Measurements from ENCODE around the gene WDR91.
A peak's percentile ranks its signal among the peaks of the same experiment; 100 is the strongest.
"Not testable (repeated sequence)": the region's sequence is repeated elsewhere in the genome, so short reads cannot be mapped to it uniquely, and the experiment has no call there.

WDR91 gene

DNA sequence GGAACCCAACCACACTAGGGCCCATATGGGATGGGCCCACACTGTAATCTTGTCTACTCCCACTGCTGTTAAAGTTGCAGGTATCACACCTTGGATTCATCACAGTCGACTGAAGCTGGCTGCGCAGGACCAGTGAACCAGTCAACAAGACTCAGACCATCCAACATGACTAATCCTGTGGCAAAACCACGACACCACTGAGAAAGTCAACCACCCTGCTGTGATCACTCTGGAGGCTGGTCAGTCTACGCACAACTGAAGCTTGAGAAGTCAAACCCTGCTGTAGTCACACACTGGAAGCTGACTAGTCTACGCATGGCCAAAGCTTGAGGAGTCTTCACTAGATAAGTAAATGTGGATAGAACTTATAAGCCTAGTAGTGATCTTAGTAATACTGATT lies 31.2 kb downstream of the WDR91 start:
- DNase-seq (ENCODE audit: low read depth in 4 of 4, low spot score in 1 of 4): no peak

DNA sequence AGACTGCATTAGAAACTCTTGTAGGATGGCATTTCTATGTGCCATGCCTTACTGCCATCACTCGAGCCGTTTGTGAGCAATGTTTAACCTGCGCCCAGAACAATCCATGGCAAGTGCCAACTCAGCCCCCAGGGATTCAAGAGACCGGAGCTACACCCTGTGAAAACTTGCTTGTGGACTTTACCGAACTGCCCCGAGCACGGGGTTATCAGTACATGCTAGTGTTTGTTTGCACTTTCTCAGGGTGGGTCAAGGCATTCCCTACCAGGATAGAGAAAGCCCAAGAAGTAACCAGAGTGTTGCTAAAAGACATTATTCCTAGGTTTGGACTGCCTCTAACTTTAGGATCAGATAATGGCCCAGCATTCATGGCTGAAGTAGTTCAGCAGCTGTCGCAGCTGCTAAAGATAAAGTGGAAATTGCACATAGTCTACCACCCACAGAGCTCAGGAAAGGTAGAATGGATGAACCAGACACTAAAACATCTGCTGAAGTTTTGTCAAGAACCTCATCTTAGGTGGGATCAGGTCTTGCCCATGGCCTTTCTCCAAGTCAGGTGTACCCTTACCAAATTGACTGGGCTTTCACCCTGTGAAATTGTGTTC lies 31.9 kb downstream of the WDR91 start:
- DNase-seq (ENCODE audit: low read depth in 4 of 4, low spot score in 1 of 4): no peak

DNA sequence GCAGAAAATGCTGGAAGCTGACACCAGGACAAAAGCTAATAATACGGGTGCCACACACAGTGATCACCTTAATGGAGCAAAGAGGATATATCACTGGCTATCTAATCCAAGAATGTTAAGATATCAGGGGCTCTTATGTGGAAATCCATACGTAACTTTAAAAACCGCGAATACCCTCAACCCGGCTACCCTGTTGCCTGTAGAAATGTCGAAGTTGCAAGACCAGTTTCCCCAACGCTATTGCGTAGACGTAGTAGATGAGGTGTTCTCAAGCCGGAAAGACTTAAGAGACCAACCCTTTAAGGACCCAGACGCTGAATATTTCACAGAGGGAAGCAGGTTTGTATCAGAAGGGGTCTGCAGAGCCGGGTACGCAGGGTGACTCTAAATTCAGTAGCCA lies 33.0 kb downstream of the WDR91 start:
- no peak for DNase-seq (ENCODE audit: low read depth in 4 of 4, low spot score in 1 of 4)

DNA sequence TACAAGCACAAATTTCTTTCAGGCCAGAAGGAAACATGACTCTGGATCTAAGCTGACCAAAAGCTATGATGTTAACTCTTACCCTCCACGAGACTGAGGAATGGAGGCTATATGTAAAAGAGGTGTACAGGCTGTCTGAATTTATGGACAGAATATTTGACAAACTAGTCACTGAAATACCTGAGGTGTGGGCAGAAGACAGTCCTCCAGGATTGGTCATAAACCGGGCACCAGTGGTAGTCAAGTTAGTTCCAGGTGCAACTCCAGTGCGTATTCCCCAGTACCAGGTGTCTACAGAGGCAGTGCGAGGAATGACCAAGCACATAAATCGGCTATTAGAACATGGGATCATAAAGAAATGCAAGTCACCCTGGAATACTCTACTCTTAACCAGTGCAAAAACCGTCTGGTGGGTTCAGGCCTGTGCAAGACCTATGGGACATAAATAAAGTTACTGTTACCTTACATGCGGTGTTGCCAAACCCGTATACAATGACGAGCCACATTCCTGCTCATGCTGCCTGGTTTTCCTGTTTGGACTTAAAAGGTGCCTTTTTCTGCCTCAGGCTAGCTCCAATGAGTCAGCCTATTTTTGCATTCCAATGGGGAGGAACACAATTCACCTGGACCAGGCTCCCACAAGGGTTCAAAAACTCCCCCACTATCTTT lies 34.2 kb downstream of the WDR91 start:
- DNase-seq (ENCODE audit: low read depth in 4 of 4, low spot score in 1 of 4): no peak

DNA sequence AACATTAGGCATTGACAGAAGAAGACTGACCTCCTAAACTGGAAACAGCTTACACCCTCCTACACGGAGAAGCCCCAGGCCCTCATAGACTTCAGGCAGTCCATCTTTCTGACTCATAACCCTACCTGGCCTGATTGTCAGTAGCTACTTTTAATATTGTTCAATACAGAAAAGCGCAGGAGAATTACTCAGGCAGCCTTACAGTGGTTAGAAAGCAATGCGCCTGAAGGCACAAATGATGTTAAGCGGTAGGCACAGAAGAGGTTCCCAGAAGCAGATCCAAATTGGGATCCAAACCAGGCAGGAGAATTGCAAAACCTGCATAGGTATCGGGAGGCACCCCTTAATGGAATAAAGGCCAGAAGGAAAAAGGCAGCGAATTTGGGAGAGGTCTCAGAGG lies 35.4 kb downstream of the WDR91 start:
- DNase-seq (ENCODE audit: low read depth in 4 of 4, low spot score in 1 of 4): no peak

DNA sequence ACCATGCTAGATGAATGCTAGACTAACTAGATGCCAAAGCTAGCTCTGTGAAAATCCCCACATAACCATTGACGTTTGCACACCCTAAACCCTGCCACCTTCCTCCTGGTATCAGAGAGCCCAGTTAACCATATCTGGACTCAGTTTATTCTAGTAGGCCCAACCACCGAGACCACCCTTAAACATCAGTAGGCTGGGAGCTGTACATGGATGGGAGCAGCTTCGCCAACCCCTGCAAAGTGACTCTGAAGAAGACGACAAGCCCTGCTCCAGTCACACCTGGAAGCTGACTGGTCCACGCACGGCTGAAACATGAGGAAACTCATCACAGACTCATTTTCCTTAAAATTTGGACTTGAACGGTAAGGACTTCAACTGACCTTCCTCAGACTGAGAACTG lies 36.4 kb downstream of the WDR91 start:
- no peak for DNase-seq (ENCODE audit: low read depth in 4 of 4, low spot score in 1 of 4)

DNA sequence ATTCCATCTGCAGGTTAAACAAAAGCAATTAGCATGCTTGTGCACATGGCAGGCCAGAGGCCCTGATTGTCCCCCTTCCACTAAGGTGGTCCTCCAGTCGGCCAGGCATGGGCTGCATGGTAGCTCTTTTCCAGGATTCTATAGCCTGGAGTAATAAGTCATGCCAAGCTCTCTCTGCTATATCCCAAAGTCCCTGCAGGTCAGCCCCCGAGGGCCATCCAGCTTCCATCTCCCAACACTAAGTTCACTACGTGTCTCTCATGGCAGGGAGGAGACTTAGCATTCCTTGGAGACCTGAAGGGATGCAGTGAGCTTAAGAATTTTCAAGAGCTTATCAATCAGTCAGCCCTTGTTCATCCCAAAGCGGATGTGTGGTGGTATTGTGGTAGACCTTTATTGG lies 37.4 kb downstream of the WDR91 start:
- DNase-seq (ENCODE audit: low read depth in 4 of 4, low spot score in 1 of 4): not testable (repeated sequence)

DNA sequence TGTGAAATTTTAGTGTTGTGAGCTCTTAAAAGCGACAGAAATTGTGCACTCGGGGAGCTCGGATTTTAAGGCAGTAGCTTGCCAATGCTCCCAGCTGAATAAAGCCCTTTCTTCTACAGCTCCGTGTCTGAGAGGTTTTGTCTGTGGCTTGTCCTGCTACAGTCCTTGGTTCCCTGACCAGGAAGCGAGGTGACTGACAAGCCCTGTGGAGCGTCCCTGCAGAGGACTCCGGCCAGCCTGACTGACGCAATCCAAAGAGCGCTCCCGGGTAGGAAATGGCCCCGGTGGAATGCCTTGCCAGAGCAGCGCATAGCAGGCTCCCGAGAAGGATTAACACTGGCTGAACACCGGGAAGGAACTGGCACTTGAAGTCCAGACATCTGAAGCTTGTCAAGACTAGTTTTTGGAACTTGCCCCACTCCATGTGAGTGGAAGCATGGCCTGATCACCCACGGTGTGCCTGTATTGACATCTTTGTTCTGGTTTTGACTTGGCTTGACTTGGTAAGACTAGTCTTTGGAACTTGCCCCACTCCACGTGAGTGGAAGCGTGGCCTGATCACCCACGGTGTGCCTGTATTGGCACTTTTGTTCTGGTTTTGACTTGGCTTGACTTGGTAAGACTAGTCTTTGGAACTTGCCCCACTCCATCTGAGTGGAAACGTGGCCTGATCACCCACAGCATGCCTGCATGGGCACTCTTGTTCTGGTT lies 39.6 kb downstream of the WDR91 start:
- DNase-seq (ENCODE audit: low read depth in 4 of 4, low spot score in 1 of 4): not testable (repeated sequence)

DNA sequence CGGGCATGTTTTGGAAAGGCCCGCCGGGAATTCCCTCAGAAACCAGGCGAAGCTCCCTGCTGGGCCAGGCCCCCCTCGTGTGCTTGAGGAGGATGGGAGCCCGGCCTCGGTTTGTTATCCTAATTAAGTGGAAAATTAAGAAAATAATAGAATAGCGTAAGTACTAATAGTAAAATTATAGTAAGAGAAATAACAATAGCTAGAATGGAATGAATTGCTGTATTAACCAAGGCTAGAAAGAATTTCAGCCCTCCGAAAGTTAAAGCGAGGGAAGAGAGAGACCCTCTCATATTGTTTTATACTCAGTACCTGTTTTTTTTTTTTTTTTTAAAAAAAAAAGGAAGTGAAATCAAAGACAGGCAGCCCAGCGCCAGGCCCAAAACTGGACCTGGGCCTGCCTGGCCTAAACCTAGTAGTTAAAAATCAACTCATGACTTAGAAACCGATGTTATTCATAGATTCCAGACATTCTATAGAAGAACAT lies 40.3 kb downstream of the WDR91 start:
- not testable (repeated sequence) for DNase-seq (ENCODE audit: low read depth in 4 of 4, low spot score in 1 of 4)

DNA sequence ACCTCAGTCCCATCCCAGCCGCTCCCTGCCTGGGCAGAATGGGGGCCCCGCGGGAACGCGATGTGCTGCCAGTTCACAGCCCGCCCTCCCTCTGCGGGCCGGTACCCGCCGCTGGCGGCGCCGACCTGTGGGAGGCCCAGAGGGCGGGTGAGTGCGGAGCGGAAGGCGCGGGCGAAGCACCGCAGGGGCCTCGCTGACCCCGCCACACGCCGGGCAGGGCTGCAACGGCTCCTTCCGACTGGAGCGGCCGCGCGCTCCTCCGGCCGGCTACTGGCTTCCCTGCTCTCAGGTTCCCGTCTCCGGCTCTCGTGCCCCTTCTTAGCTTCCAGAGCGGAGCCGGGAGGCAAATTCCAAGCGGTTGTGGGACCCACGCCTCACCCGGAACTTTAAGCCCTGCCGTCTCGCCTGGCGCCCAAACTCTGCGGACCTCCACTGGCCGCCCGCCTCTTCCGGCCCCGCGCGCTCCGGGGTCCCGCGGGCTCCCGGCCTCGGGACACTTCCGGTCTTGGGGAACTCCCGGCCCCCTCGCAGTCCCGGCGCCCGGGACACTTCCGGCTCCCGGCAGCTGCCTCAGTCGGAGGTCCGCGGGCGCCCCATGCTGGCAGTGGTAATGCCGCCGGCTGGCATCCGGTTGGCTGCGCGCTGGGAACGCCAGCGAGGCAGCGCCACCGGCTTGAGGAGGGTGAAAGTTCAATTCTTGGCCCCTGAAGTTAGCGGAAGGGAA lies 40.9 kb downstream of the WDR91 start, which contains the start of gene CYREN:
Gene CYREN, minus strand, starts transcription at position 434 of the 724 bp plus-strand sequence. CDS start 1,785 bp downstream, outside the sequence.
- DNase-seq (ENCODE audit: low read depth in 4 of 4, low spot score in 1 of 4): peak; percentile 74 to 92 (median 84)

DNA sequence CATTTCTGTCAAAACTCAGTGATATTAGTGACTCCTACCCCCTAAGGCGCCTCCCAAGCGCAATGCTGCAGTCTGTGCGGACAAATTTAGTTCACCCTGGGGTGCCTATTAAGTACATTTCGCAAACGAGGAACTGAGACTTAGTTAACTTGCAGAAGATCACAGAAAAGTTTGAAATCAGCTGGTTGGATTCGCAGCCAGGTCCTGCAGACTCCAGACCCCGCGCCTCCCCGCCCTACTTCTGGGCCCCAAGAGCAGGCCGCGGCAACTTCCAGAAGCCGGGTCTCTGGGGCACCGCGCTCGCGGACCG lies 41.4 kb downstream of the WDR91 start:
- DNase-seq (ENCODE audit: low read depth in 4 of 4, low spot score in 1 of 4): no peak

DNA sequence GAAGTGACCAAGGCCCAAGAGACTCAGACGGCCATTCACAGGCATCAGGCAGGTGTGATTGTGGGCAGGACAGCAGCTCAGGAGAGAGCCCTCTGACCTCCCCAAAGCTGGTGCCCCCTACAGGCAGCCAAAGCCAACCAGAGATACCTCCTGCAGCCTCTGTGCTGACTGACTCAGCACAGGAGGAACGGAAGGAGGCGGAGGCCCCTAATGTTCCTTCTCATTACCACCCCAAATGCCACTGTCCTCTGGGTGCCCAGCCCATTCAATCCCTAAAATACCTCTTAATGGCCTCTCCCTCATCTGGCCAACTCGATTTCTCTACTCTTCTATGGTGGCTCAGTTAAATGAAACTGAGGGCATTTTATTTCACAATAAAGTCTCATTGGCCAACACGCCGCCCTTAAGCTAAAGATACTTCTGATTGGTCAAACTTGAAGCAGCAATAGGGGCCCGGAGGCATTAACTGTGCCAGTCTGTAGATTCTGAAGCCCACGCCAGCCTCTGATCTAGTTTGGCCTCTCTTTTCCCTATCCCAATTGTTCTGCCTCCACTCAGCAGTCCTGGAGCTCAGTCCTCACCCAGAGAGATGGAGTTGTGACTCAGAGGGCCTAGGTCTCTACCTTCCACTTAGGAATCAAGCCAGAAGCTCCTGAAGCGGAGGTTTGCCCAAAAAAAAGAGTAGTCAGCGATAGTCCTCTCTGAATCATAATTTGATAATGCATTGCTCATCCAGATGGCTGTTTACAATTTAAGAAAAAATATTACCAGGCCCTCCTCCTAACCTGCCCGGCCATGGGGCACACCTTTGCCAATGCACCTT lies 42.0 kb downstream of the WDR91 start:
- peak in 2 of 4 experiments; percentile 29 to 49 for DNase-seq (ENCODE audit: low read depth in 4 of 4, low spot score in 1 of 4)

DNA sequence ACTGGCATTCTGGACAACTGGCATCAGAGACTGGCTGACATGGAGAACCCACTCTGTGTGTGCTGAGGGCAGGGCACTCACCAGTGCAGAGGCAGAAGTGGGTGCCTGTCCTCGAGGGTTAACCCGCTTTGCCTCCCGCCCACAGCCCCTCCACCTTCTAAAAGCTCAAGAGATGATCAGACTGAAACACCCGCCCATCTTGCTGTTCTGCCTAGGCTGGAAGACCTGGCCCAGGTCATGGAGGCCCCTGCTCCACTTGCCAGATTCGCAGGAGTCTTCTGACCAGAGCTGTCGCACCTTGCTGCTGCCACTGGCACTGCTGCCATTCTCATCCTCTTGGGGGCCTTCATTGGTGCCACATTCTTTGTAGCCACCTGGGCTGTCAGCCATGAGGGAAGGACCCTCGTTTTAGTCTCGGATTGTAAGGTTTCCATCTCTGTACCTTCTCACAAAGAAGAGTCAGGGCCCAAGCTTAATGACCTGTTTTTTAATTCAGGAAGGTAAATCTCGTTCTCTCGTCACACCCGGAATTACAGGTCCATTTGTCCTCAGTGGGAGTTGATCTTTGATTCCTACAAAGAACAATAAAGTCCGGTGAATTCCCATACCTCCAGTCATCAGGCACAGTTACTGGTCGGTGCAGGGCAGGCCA lies 42.7 kb downstream of the WDR91 start:
- no peak for DNase-seq (ENCODE audit: low read depth in 4 of 4, low spot score in 1 of 4)

DNA sequence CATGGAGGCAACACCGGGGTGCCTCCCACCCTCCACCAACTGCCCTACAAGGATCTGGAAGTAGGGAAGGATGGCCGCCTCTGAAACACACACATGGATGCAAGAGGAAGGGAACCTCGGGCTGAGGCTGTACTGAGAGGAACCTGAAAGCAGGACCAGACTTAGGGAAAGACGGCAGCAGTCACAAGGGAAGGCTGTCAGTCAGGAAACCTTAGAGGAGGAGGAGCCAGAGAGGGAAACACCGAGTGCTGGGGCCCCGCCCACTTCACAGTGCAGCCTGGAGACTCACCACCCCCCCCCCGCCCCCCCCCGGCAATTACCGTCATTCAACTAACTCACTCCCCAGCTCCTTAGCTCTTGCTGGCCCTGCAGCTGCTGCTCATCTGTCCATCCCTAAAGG lies 43.3 kb downstream of the WDR91 start:
- no peak for DNase-seq (ENCODE audit: low read depth in 4 of 4, low spot score in 1 of 4)

DNA sequence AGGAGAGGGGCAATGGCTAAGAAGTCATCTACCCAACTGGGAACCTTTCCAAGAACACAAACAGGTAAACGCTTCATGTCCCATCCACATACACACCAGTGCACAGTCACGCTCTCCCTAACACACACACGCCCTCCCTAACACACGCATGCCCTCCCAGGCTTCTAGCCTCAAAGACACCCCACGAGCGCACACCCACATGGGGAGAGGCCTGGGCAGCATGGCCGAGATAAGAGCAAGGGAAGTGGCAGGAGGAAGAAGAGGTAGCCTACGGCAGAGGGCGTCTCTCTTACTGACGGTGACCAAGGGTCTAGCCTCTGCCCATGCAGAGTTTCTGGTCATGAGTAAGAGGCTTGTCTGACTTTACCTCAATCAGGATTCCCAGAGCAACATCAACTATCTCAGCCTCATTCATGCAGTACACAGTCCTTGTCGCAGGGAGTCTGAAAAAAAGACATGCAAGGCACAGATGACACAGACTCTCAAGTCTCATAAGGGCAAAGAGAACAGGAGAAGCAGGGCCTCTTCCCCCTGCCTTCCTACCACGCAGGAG lies 43.9 kb downstream of the WDR91 start:
- no peak for DNase-seq (ENCODE audit: low read depth in 4 of 4, low spot score in 1 of 4)

DNA sequence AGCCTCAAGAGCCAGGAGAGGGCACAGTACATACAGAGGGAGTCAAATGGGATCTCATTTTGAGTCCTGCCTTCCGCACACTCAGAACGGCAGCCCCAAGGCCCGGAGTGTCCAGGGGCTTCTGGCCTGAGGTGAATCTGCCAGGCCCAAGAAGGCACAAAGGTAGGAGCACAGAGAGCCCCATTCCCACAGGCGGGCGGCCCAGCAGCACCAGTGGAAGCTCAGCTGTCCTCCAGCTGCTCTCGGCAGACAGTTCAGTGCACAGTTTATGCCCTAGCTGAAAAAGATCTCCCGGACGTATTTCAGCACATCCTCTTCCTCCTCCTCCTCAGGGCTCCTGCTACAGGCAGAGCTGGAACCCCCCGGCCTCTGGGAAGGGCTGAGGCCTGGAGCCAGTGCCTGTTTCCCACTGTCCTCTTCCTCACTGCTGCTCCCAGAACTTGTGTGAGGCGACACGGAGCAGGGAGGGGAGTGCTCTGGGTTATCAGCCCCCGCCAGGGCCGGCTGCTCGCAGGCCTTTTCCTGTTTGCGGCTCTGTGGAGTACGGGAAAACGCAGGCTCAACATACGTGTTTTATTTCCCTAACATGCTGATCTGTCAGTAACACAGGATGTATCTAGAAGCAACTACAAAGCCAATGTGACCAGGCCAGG lies 44.9 kb downstream of the WDR91 start:
- no peak for DNase-seq (ENCODE audit: low read depth in 4 of 4, low spot score in 1 of 4)

DNA sequence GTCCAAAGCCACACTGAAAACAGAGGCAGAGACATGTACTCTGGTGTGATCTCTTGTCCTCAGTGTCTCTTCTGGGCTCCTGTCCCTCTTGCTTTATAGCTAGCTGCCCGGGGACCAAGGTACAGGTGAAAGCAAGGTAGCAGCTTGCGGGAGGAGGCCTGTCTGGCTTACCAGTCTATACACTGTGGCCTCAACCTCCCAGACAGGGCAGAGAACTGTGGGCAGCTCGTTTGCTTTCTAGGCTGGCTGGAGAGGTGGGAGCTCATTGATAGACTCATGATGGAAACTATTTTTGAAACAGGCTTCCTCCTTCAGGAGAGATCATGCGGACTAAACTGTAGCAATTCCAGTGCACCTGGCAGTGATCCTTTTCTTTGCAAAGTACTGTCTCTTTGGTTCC lies 45.5 kb downstream of the WDR91 start:
- DNase-seq (ENCODE audit: low read depth in 4 of 4, low spot score in 1 of 4): no peak

DNA sequence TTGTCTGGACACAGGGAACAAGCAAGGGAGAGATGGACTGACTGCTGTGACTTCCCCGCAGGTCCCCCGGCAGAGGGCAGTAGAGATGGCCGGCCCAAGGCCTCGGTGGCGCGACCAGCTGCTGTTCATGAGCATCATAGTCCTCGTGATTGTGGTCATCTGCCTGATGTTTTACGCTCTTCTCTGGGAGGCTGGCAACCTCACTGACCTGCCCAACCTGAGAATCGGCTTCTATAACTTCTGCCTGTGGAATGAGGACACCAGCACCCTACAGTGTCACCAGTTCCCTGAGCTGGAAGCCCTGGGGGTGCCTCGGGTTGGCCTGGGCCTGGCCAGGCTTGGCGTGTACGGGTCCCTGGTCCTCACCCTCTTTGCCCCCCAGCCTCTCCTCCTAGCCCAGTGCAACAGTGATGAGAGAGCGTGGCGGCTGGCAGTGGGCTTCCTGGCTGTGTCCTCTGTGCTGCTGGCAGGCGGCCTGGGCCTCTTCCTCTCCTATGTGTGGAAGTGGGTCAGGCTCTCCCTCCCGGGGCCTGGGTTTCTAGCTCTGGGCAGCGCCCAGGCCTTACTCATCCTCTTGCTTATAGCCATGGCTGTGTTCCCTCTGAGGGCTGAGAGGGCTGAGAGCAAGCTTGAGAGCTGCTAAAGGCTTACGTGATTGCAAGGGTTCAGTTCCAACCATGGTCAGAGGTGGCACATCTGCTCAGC lies 46.8 kb downstream of the WDR91 start:
- no peak for DNase-seq (ENCODE audit: low read depth in 4 of 4, low spot score in 1 of 4)

Measured in stimulated activated CD4-positive, alpha-beta T cell treated with anti-CD3 and anti-CD28 coated beads, Interleukin-1b, Interleukin-23, amount 100 ng/mL, for 24 hours (primary cell).